SK-N-SH (cell line): ENCODE results near the gene SCTR.

Source experiments
- CTCF ChIP-seq: fragments of 200-600 bp; sonication (generic); IDR thresholded peaks from 2 replicates; pipeline ENCODE4 v1.6.1; 2017; ENCODE audit warnings: antibody characterized with exemption, mild to moderate bottlenecking, moderate library complexity
- EP300 ChIP-seq, 2 experiments: IDR thresholded peaks; 2 replicates each; pipeline versions ENCODE4 v1.4.0 to v1.6.1; 2012; ENCODE audit warnings: borderline replicate concordance in 1 of 2, low read depth in 1 of 2, low read length in 1 of 2
- IRF3 ChIP-seq: fragments of 150-350 bp; IDR thresholded peaks from 2 replicates; pipeline ENCODE4 v1.6.1; 2016; ENCODE audit warnings: mild to moderate bottlenecking, low read depth, low read length
- JUND ChIP-seq: IDR thresholded peaks from 2 replicates; pipeline ENCODE4 v1.4.0; 2012
- POLR2AphosphoS5 ChIP-seq: IDR thresholded peaks from 2 replicates; pipeline ENCODE4 v1.6.1; 2012; ENCODE audit warnings: low read depth, low read length
- REST ChIP-seq: IDR thresholded peaks from 2 replicates; pipeline ENCODE4 v1.6.1; 2012; ENCODE audit warnings: mild to moderate bottlenecking, low read depth, low read length, moderate library complexity
- RXRA ChIP-seq: IDR thresholded peaks from 2 replicates; pipeline ENCODE4 v1.4.0; 2012; ENCODE audit warnings: low read depth, mild to moderate bottlenecking, borderline replicate concordance
- YY1 ChIP-seq: IDR thresholded peaks from 2 replicates; pipeline ENCODE4 v1.4.0; 2012; ENCODE audit warnings: low read depth, mild to moderate bottlenecking

GRCh38 chr2:119475225-119475856, 48.9 kb downstream of the SCTR start:
- TF ChIP-seq REST (no peak), CTCF (no peak), EP300 (IDR thresholded peaks at IDR 0.05; ENCODE audit: borderline replicate concordance in 1 of 2, low read depth in 1 of 2, low read length in 1 of 2) (no peak), RXRA (no peak), YY1 (no peak), JUND (no peak), POLR2AphosphoS5 (no peak), IRF3 (no peak)
